ENCODE results near the gene RERE.

The RERE gene

GRCh38 chr1:8416881-8417280 lies 400.6 kb downstream of the RERE start:
- DNase-seq = no peak

- no peak for DNase-seq
Observed at GRCh38 chr1:8415526-8416278, 401.7 kb downstream of the RERE start.

GRCh38 chr1:8412183-8412831 lies 405.1 kb downstream of the RERE start:
- no peak for DNase-seq

GRCh38 chr1:8411803-8412182 lies 405.6 kb downstream of the RERE start:
- no peak for DNase-seq

- no peak for DNase-seq
Observed at GRCh38 chr1:8410791-8411190, 406.6 kb downstream of the RERE start.

- DNase-seq = no peak
Observed at GRCh38 chr1:8409606-8410005, 407.8 kb downstream of the RERE start.

GRCh38 chr1:8409106-8409505 lies 408.3 kb downstream of the RERE start:
- DNase-seq = no peak

GRCh38 chr1:8408151-8408839 lies 409.1 kb downstream of the RERE start:
- no peak for DNase-seq

- no peak for DNase-seq
Observed at GRCh38 chr1:8407652-8408051, 409.8 kb downstream of the RERE start.

- DNase-seq = no peak
Observed at GRCh38 chr1:8406960-8407359, 410.5 kb downstream of the RERE start.

GRCh38 chr1:8406011-8406410 lies 411.4 kb downstream of the RERE start:
- no peak for DNase-seq

GRCh38 chr1:8404460-8405370 lies 412.7 kb downstream of the RERE start:
- DNase-seq = no peak

- no peak for DNase-seq
Observed at GRCh38 chr1:8402109-8402710, 415.2 kb downstream of the RERE start.

- no peak for DNase-seq
Observed at GRCh38 chr1:8398677-8399076, 418.8 kb downstream of the RERE start.

GRCh38 chr1:8398086-8398485 lies 419.4 kb downstream of the RERE start:
- DNase-seq = no peak

- DNase-seq = no peak
Observed at GRCh38 chr1:8397511-8397910, 419.9 kb downstream of the RERE start.

GRCh38 chr1:8396786-8397406 lies 420.5 kb downstream of the RERE start:
- DNase-seq = no peak

GRCh38 chr1:8396083-8396785 lies 421.2 kb downstream of the RERE start:
- no peak for DNase-seq

GRCh38 chr1:8395433-8395866 lies 422.0 kb downstream of the RERE start:
- DNase-seq = no peak

- DNase-seq = no peak
Observed at GRCh38 chr1:8394456-8395321, 422.8 kb downstream of the RERE start.

All from cortex of kidney (tissue), 1 donor.